Measurements from ENCODE around the gene EDDM3A.

The EDDM3A gene

DNA sequence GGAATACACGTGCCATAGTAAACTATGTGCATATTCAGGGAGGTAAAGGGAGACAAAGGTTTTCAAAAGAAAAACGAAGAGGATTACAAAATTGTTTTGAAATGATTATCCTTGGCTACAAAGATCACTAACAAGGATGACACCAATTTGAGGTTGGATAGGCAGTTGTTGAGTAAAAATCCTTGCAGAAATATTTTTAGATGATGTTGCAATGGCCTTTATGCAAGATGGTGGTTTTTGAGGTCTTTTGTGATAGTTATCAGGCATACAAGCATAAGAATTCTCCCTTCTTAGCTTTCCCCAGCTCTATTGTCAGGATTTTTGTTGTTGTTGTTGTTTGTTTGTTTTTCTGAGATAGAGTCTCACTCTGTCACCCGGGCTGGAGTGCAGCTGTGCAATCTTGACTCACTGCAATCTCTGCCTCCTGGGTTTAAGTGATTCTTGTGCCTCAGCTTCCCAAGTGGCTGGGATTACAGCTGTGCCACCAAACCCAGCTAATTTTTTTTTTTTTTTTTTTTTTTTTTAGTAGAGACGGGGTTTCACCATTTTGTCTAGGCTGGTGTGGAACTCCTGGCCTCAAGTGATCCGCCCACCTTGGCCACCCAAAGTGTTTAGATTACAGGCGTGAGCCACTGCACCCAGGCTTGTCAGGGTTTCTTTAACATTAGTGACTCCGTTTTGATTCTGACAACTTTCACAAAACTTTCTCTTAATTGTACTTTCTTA lies 49.1 kb downstream of the EDDM3A start:
- H2AFZ ChIP-seq: no peak overlapping the region
- H3K79me2 ChIP-seq: no peaks in the 10 kb centered on the region
- H3K4me3 ChIP-seq (ENCODE audit: low read depth, low read length): no peak overlapping the region

DNA sequence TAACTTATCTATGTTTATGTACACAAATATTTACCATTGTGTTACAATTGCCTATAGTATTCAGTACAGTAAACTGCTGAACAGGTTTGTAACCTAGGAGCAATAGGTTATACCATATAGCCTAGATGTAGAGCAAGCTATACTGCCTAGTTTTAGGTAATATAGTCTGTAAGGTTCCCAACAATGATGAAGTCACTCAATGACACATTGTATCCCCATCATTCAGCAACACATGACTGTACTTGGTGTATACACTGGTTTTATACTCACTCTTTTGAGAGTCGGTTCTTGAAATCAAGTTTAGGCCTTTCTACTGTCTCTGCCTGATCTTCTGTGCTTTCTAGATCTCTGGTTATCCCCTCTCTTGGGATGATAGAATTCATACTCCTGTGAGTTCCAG lies 51.5 kb downstream of the EDDM3A start:
- TF ChIP-seq, protein P1, sequence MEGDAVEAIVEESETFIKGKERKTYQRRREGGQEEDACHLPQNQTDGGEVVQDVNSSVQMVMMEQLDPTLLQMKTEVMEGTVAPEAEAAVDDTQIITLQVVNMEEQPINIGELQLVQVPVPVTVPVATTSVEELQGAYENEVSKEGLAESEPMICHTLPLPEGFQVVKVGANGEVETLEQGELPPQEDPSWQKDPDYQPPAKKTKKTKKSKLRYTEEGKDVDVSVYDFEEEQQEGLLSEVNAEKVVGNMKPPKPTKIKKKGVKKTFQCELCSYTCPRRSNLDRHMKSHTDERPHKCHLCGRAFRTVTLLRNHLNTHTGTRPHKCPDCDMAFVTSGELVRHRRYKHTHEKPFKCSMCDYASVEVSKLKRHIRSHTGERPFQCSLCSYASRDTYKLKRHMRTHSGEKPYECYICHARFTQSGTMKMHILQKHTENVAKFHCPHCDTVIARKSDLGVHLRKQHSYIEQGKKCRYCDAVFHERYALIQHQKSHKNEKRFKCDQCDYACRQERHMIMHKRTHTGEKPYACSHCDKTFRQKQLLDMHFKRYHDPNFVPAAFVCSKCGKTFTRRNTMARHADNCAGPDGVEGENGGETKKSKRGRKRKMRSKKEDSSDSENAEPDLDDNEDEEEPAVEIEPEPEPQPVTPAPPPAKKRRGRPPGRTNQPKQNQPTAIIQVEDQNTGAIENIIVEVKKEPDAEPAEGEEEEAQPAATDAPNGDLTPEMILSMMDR (IDR thresholded peaks at IDR 0.05): no peak
- no peak overlapping the region for H3K27ac ChIP-seq

More for the DNA sequence above, 49.1 kb downstream of the EDDM3A start:
- Histone ChIP-seq H3K36me3 (ENCODE audit: control insufficient read depth, insufficient read depth, low read length) (no peaks in the 10 kb centered on the region), H3K27me3 (ENCODE audit: control insufficient read depth, insufficient read depth, low read length) (no peaks in the 10 kb centered on the region), H3K4me1 (no peaks in the 10 kb centered on the region), H3K9me3 (ENCODE audit: control insufficient read depth, low read length) (no peaks in the 10 kb centered on the region), H3K9ac (no peak overlapping the region), H3K4me2 (ENCODE audit: low read length) (no peak overlapping the region), H3K27ac (no peak overlapping the region)
- TF ChIP-seq, protein P1 (IDR thresholded peaks at IDR 0.05): no peak

More for the DNA sequence above, 51.5 kb downstream of the EDDM3A start:
- no peaks in the 10 kb centered on the region for H3K27me3 ChIP-seq (ENCODE audit: control insufficient read depth, insufficient read depth, low read length)
- no peaks in the 10 kb centered on the region for H3K79me2 ChIP-seq
- no peak overlapping the region for H3K4me3 ChIP-seq (ENCODE audit: low read depth, low read length)
- no peaks in the 10 kb centered on the region for H3K9me3 ChIP-seq (ENCODE audit: control insufficient read depth, low read length)
- H3K36me3 ChIP-seq (ENCODE audit: control insufficient read depth, insufficient read depth, low read length): no peaks in the 10 kb centered on the region
- no peaks in the 10 kb centered on the region for H3K4me1 ChIP-seq
- no peak overlapping the region for H3K9ac ChIP-seq
- no peak overlapping the region for H2AFZ ChIP-seq
- no peak overlapping the region for H3K4me2 ChIP-seq (ENCODE audit: low read length)
